Measurements from ENCODE around the gene ETFA. TPM values are rescaled to one million over a fixed set of nuclear protein-coding genes. Genes with fewer than 3 reads are reported as not detected.

Gene ETFA
- total RNA-seq, 4 donors from 2014 or later, result 65.8 to 195 (median 159) TPM

DNA sequence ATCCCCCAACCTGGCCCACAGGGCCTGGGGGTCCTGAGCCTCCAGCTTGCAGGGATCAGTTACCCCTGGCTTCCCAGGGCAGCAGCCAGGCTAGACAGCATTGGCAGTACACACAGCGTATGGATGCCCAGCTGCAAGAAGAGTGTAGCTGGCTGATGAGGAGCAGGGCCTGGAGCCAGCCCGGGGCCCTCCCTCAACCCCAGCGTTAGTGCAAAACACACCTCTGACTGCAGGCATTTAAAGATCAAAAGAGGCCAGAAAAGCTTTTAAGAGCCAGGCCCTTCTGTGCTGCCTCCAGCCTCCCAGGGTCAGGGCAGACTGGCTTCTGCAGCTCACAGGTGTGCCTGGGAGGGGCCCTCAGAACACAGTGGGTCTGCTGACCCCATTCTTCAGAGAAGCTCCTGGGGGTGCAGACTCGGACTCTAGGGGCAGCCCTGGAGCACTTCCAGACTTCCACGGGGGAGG lies 110.6 kb downstream of the ETFA start:
- Histone ChIP-seq H3K4me1 (peaks cover 23 to 30% (median 27%) of the 10 kb centered on the region in 4 donors), H3K9me3 (no peaks in the 10 kb centered on the region), H3K4me3 (no peak overlapping the region), H3K27ac (no peak overlapping the region), H3K27me3 (no peaks in the 10 kb centered on the region), H3K36me3 (no peaks in the 10 kb centered on the region)
- intact Hi-C loops (cut with DNase I; ENCODE audit: low total_unique reads), result no loop called here
- no peak for DNase-seq
- WGBS, 2 donors (ENCODE audit: low coverage in 1 of 2), result 66% methylated on average over 5 of the region's 5 CpGs; no CpG with 5 or more reads in 1 of the 2 donors
- in situ Hi-C loops (cut with MboI; ENCODE audit: low pct_ligation_motif_present in 1 of 4, low pct_unique_long_range_greater_than_20kb in 1 of 4, low sequenced_read_pairs in 3 of 4), result no loop called here
- TF ChIP-seq POLR2AphosphoS5 (IDR thresholded peaks at IDR 0.05) (no peak), POLR2A (IDR thresholded peaks at IDR 0.05) (no peak), EP300 (IDR thresholded peaks at IDR 0.05; ENCODE audit: low read depth) (no peak)
- TF ChIP-seq, protein P1, sequence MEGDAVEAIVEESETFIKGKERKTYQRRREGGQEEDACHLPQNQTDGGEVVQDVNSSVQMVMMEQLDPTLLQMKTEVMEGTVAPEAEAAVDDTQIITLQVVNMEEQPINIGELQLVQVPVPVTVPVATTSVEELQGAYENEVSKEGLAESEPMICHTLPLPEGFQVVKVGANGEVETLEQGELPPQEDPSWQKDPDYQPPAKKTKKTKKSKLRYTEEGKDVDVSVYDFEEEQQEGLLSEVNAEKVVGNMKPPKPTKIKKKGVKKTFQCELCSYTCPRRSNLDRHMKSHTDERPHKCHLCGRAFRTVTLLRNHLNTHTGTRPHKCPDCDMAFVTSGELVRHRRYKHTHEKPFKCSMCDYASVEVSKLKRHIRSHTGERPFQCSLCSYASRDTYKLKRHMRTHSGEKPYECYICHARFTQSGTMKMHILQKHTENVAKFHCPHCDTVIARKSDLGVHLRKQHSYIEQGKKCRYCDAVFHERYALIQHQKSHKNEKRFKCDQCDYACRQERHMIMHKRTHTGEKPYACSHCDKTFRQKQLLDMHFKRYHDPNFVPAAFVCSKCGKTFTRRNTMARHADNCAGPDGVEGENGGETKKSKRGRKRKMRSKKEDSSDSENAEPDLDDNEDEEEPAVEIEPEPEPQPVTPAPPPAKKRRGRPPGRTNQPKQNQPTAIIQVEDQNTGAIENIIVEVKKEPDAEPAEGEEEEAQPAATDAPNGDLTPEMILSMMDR (IDR thresholded peaks at IDR 0.05), result no peak

DNA sequence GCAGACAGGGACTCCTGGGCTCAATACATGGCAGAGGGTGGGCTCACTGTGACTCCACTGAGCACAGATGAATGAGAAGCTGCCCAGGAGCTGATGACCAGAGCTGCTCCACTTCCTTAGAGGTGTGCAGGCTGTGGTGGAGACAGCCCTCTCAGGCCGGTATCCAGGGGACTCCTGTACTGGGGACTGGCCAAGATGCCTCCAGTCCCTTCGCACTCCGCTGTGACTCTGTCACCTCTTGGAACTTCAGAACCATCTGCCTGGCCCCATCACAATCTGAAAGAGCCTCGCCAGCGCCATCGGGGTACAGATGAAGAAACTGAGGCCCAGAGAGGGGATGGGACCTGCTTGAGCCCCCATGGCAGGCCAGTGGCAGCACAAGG lies 111.2 kb downstream of the ETFA start:
- no peak overlapping the region for H3K4me3 ChIP-seq
- intact Hi-C loops (cut with DNase I; ENCODE audit: low total_unique reads), result no loop called here
- H3K4me1 ChIP-seq, result peaks cover 23 to 30% (median 27%) of the 10 kb centered on the region in 4 donors
- no peaks in the 10 kb centered on the region for H3K9me3 ChIP-seq
- 94 to 100% methylated on average over 1 to 6 of the region's 6 CpGs for WGBS, 2 donors (ENCODE audit: low coverage in 1 of 2)
- H3K36me3 ChIP-seq, result no peaks in the 10 kb centered on the region
- TF ChIP-seq POLR2AphosphoS5 (IDR thresholded peaks at IDR 0.05), result no peak
- no peak for TF ChIP-seq POLR2A (IDR thresholded peaks at IDR 0.05)
- no peak for TF ChIP-seq EP300 (IDR thresholded peaks at IDR 0.05; ENCODE audit: low read depth)
- TF ChIP-seq, protein P1 (IDR thresholded peaks at IDR 0.05), result no peak
- H3K27me3 ChIP-seq, result no peaks in the 10 kb centered on the region
- no peak for DNase-seq
- H3K27ac ChIP-seq, result no peak overlapping the region
- in situ Hi-C loops (cut with MboI; ENCODE audit: low pct_ligation_motif_present in 1 of 4, low pct_unique_long_range_greater_than_20kb in 1 of 4, low sequenced_read_pairs in 3 of 4), result no loop called here

DNA sequence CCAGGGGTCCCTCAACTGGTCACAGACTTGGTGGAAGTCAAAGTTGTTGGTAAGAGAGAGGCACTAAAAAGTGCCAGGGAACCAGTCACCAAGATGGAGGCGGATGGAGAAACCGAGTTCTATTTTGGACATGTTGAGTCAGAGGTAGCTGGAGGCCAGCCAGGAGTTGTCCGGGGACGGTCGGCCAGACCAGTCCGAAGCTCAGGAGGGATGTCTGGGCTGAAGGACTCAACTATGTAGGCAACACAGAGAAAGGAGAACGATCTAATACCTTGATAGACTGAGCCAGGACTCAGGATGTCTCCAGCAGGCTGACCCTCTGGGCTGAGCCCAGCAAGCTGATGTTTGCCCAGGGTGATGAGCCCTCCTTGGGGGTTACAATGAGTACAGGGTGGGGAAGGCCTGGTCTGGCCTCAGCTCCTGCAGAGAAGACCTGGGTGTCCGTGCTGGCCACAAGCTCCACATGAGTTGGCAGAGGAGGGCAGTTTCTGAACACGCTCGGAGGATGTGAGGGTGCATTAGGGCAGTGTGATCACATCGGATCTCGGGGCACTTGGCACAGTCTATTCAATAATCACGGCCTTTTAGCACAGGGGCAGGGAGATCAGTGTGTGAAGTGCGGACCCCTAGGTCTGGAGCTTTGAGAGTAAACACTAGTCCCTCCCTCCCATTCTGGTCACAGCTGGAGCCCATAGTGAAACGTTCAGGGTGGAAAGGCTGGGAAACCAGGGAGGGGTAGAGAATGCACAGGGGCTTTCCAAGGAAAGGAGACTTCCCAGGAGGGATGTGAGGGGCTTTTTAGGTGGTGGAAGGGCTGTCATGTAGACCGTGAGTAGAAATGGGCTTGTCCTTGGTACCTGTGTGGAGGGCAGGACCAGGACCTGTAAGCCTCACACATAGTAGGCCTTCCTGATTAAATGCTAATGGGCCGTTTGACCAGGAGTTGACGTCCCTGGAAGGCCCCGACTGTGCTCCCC lies 111.9 kb downstream of the ETFA start:
- no peak overlapping the region for H3K27ac ChIP-seq
- H3K4me3 ChIP-seq, result no peak overlapping the region
- H3K9me3 ChIP-seq, result no peaks in the 10 kb centered on the region
- in situ Hi-C loops (cut with MboI; ENCODE audit: low pct_ligation_motif_present in 1 of 4, low pct_unique_long_range_greater_than_20kb in 1 of 4, low sequenced_read_pairs in 3 of 4) (loop anchor here in 2 of 4 donors (25.0 kb wide), 2 partner anchors 138 to 663 kb away; partner anchors contain the start of gene ISL2 (in 1 of the 2)), intact Hi-C loops (cut with DNase I; ENCODE audit: low total_unique reads) (loop anchor here (10.0 kb wide), 1 partner anchor 135 kb away; the partner anchor contains the start of gene ISL2)
- WGBS, 2 donors (ENCODE audit: low coverage in 1 of 2), result 73 to 80% methylated on average over 6 to 19 of the region's 19 CpGs
- peaks cover 23 to 30% (median 27%) of the 10 kb centered on the region in 4 donors for H3K4me1 ChIP-seq
- TF ChIP-seq, protein P1 (IDR thresholded peaks at IDR 0.05), result no peak
- TF ChIP-seq POLR2AphosphoS5 (IDR thresholded peaks at IDR 0.05) (no peak), EP300 (IDR thresholded peaks at IDR 0.05; ENCODE audit: low read depth) (no peak), POLR2A (IDR thresholded peaks at IDR 0.05) (no peak)
- H3K36me3 ChIP-seq, result no peaks in the 10 kb centered on the region
- peak; percentile 45 for DNase-seq
- no peaks in the 10 kb centered on the region for H3K27me3 ChIP-seq

DNA sequence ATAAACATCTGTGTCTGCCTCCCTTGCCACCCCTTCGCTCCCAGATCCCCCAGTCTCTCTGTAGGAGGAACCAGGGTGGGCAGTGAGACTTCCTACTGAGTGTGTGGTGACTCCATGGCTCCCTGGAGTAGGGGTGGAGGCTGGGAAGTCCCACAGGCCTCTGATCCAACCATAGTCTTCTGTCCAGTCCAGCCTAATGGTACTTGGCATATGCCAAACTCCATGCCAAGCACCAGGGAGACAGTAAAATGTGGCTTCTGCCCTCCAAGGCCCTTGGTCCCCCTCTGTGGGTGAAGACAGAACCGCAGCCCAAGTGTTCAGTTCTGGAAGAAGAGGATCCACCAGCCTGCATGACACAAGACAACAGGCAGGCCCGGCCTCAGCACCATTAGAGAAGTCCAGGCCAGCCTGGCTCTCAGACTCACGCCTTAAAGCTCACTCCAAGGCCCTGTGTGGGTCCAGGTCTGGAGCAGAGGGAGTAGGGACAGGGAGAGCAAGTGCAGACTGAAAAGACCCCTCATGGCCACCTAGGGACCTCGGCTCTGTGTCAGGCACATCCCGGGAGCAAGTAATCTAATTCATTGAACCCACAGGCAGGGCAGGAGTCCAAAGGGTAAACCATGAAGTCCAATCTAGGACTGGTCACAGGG lies 112.7 kb downstream of the ETFA start:
- H3K9me3 ChIP-seq, result no peaks in the 10 kb centered on the region
- H3K36me3 ChIP-seq, result no peaks in the 10 kb centered on the region
- intact Hi-C loops (cut with DNase I; ENCODE audit: low total_unique reads) (loop anchor here (10.0 kb wide), 1 partner anchor 136 kb away; the partner anchor contains the start of gene ISL2), in situ Hi-C loops (cut with MboI; ENCODE audit: low pct_ligation_motif_present in 1 of 4, low pct_unique_long_range_greater_than_20kb in 1 of 4, low sequenced_read_pairs in 3 of 4) (loop anchor here in 2 of 4 donors (25.0 kb wide), 2 partner anchors 139 to 664 kb away; partner anchors contain the start of gene ISL2 (in 1 of the 2))
- H3K27me3 ChIP-seq, result no peaks in the 10 kb centered on the region
- H3K4me1 ChIP-seq, result peaks cover 23 to 30% (median 27%) of the 10 kb centered on the region in 4 donors
- TF ChIP-seq POLR2AphosphoS5 (IDR thresholded peaks at IDR 0.05) (no peak), POLR2A (IDR thresholded peaks at IDR 0.05) (no peak), EP300 (IDR thresholded peaks at IDR 0.05; ENCODE audit: low read depth) (no peak)
- TF ChIP-seq, protein P1 (IDR thresholded peaks at IDR 0.05), result no peak
- no peak overlapping the region for H3K4me3 ChIP-seq
- no peak overlapping the region for H3K27ac ChIP-seq
- no peak for DNase-seq
- WGBS, 2 donors (ENCODE audit: low coverage in 1 of 2), result 94% methylated on average over 6 of the region's 6 CpGs; no CpG with 5 or more reads in 1 of the 2 donors
